Raji (cell line): ENCODE results near the gene GAB1.

ENCODE experiments used
- POLR2A ChIP-seq: IDR thresholded peaks from 2 replicates; pipeline ENCODE4 v1.6.1; 2011; ENCODE audit warnings: low read depth, low read length, control low read depth; ENCODE audit not compliant: insufficient read depth

GAB1 gene

GRCh38 chr4:143336781-143337599, at the start of gene GAB1:
GAB1 (plus strand) TSS chr4:143336876; CDS start chr4:143337189, 313 bp downstream.
- TF ChIP-seq POLR2A: peak; percentile 77

GRCh38 chr4:143287572-143287923, 49.1 kb upstream of the GAB1 start:
- no peak for TF ChIP-seq POLR2A

GRCh38 chr4:143288171-143288570, 48.5 kb upstream of the GAB1 start:
- no peak for TF ChIP-seq POLR2A

GRCh38 chr4:143289370-143289769, 47.3 kb upstream of the GAB1 start:
- TF ChIP-seq POLR2A: no peak

- no peak for TF ChIP-seq POLR2A
Observed at GRCh38 chr4:143291314-143291713, 45.4 kb upstream of the GAB1 start.

- TF ChIP-seq POLR2A: no peak
Observed at GRCh38 chr4:143292858-143293257, 43.8 kb upstream of the GAB1 start.

- TF ChIP-seq POLR2A: no peak
Observed at GRCh38 chr4:143294310-143294709, 42.4 kb upstream of the GAB1 start.

GRCh38 chr4:143294710-143295275, 41.9 kb upstream of the GAB1 start:
- no peak for TF ChIP-seq POLR2A

- no peak for TF ChIP-seq POLR2A
Observed at GRCh38 chr4:143296397-143297067, 40.1 kb upstream of the GAB1 start.

GRCh38 chr4:143300860-143301259, 35.8 kb upstream of the GAB1 start:
- TF ChIP-seq POLR2A: no peak

GRCh38 chr4:143302536-143302935, 34.1 kb upstream of the GAB1 start:
- TF ChIP-seq POLR2A: no peak

GRCh38 chr4:143306788-143307187, 29.9 kb upstream of the GAB1 start:
- no peak for TF ChIP-seq POLR2A

- TF ChIP-seq POLR2A: no peak
Observed at GRCh38 chr4:143307531-143307930, 29.1 kb upstream of the GAB1 start.

GRCh38 chr4:143308377-143308776, 28.3 kb upstream of the GAB1 start:
- no peak for TF ChIP-seq POLR2A

GRCh38 chr4:143311924-143312323, 24.8 kb upstream of the GAB1 start:
- TF ChIP-seq POLR2A: no peak

GRCh38 chr4:143313521-143313920, 23.2 kb upstream of the GAB1 start:
- no peak for TF ChIP-seq POLR2A

- TF ChIP-seq POLR2A: no peak
Observed at GRCh38 chr4:143313996-143314395, 22.7 kb upstream of the GAB1 start.

GRCh38 chr4:143320113-143320512, 16.6 kb upstream of the GAB1 start:
- no peak for TF ChIP-seq POLR2A
